B cell (primary cell): ENCODE data around the gene LSM12. TPM values are rescaled to one million over a fixed set of nuclear protein-coding genes. Genes with fewer than 3 reads are reported as not detected.

Experiments
- ATAC-seq: fragments of 200-7000 bp; cut with Tn5 transposase; one replicate; pipeline ENCODE4 v1.10.0; 2021; ENCODE audit warnings: low read depth, mild to moderate bottlenecking, moderate number of reproducible peaks, moderate library complexity
- CTCF ChIA-PET: fragments of 350-600 bp; sonication (Branson Sonifier 250); formaldehyde crosslinking; loops from one replicate; lab custom pipeline; 2021; ENCODE audit warnings: antibody characterized with exemption, inconsistent platforms; lab: Charles Lee
- POLR2A ChIA-PET: fragments of 350-600 bp; sonication (Branson Sonifier 250); formaldehyde crosslinking; loops from one replicate; lab custom pipeline; 2021; ENCODE audit warnings: antibody characterized with exemption; lab: Charles Lee
- DNase-seq: peaks from one replicate; pipeline ENCODE4 v3.0.0; 2013
- H2AFZ ChIP-seq: 2 replicates; pipeline ENCODE4 v1.6.1; 2012; ENCODE audit warnings: mild to moderate bottlenecking, low read depth, low read length; ENCODE audit not compliant: insufficient read depth, poor library complexity, severe bottlenecking
- H3K27ac ChIP-seq, 2 donors: 1 replicate in 1 of 2; 2 replicates in 1 of 2; pipeline ENCODE4 v1.5.1; 2012 to 2013; ENCODE audit warnings: low read length in 2 of 2, mild to moderate bottlenecking in 2 of 2, moderate library complexity in 1 of 2
- H3K27me3 ChIP-seq, 4 experiments: fragments of 200-600 bp in 1 of 4; sonication (generic) in 1 of 4; replicated peaks in 1 of 4; 1 replicate in 2 of 4; 2 replicates in 2 of 4; pipeline versions ENCODE4 v1.6.1 to v1.7.0; 2013 to 2016; ENCODE audit warnings: low read length in 3 of 4, mild to moderate bottlenecking in 2 of 4, mixed read lengths in 1 of 4, moderate library complexity in 1 of 4; ENCODE audit not compliant: insufficient read depth in 4 of 4, control insufficient read depth in 3 of 4; ENCODE audit errors: control extremely low read depth in 1 of 4
- H3K36me3 ChIP-seq, 2 experiments: replicated peaks in 1 of 2; 1 replicate in 1 of 2; 2 replicates in 1 of 2; pipeline versions ENCODE4 v1.6.1 to v1.7.1; 2013; ENCODE audit warnings: low read length in 1 of 2; ENCODE audit not compliant: insufficient read depth in 2 of 2, control insufficient read depth in 1 of 2; ENCODE audit errors: control extremely low read depth in 1 of 2, extremely low read depth in 1 of 2
- H3K4me1 ChIP-seq, 2 donors: fragments of 200-600 bp in 1 of 2; sonication (generic) in 1 of 2; 1 replicate in 1 of 2; 2 replicates in 1 of 2; pipeline versions ENCODE4 v1.5.1 to v1.6.1; 2013 to 2017; ENCODE audit warnings: low read length in 2 of 2; ENCODE audit not compliant: control insufficient read depth in 2 of 2, insufficient read depth in 2 of 2
- H3K4me2 ChIP-seq: replicated peaks from 2 replicates; pipeline ENCODE3; 2012; ENCODE audit warnings: mild to moderate bottlenecking, low read depth, low read length; ENCODE audit not compliant: poor library complexity, severe bottlenecking
- H3K4me3 ChIP-seq, 5 experiments: fragments of 200-600 bp in 1 of 5; sonication (generic) in 1 of 5; 1 replicate in 3 of 5; 2 replicates in 2 of 5; pipeline versions ENCODE4 v1.5.1 to v1.7.0; 2011 to 2016; ENCODE audit warnings: low read length in 4 of 5, mild to moderate bottlenecking in 4 of 5, low read depth in 2 of 5, control low read depth in 1 of 5, moderate library complexity in 1 of 5; ENCODE audit not compliant: insufficient read depth in 1 of 5; ENCODE audit errors: control extremely low read depth in 1 of 5, extremely low read depth in 1 of 5
- H3K79me2 ChIP-seq: fragments of 200-600 bp; sonication (generic); one replicate; pipeline ENCODE4 v1.6.0; 2016; ENCODE audit warnings: low read length; ENCODE audit not compliant: control insufficient read depth, insufficient read depth
- H3K9ac ChIP-seq: fragments of 200-600 bp; sonication (generic); 2 replicates; pipeline ENCODE4 v1.6.1; 2017; ENCODE audit warnings: mild to moderate bottlenecking, low read length, moderate library complexity
- H3K9me3 ChIP-seq, 3 donors: one replicate each; pipeline versions ENCODE4 v1.6.1 to v1.7.1; 2013; ENCODE audit warnings: low read length in 2 of 3; ENCODE audit not compliant: control insufficient read depth in 2 of 3, insufficient read depth in 1 of 3; ENCODE audit errors: control extremely low read depth in 1 of 3
- H4K20me1 ChIP-seq: 2 replicates; pipeline ENCODE4 v1.6.0; 2012; ENCODE audit warnings: mild to moderate bottlenecking, low read length; ENCODE audit not compliant: insufficient read depth, control insufficient read depth, poor library complexity, severe bottlenecking
- H3K27ac Mint-ChIP-seq: one replicate; pipeline ENCODE4 v1.8.0; 2021; ENCODE audit warnings: mixed read lengths
- H3K27me3 Mint-ChIP-seq: one replicate; pipeline ENCODE4 v1.8.0; 2021; ENCODE audit warnings: mixed read lengths
- H3K4me1 Mint-ChIP-seq: one replicate; pipeline ENCODE4 v1.8.0; 2021; ENCODE audit warnings: mixed read lengths
- H3K4me3 Mint-ChIP-seq: one replicate; pipeline ENCODE4 v1.8.0; 2021; ENCODE audit warnings: mixed read lengths
- H3K9me3 Mint-ChIP-seq: one replicate; pipeline ENCODE4 v1.8.0; 2022; ENCODE audit warnings: mixed read lengths; ENCODE audit not compliant: insufficient read depth
- EZH2 ChIP-seq: IDR thresholded peaks from 2 replicates; pipeline ENCODE4 v1.6.1; 2012; ENCODE audit warnings: borderline replicate concordance, low read depth, mild to moderate bottlenecking, moderate library complexity, low read length; ENCODE audit not compliant: insufficient read depth, poor library complexity, severe bottlenecking
- WGBS: methylation state at CpG from one replicate; pipeline ENCODE4 v1.1.5; 2013; ENCODE audit warnings: missing lambda C conversion rate; ENCODE audit not compliant: insufficient coverage; 5-methylcytosine and 5-hydroxymethylcytosine counted together
- intact Hi-C: fragments of 100-400 bp; cut with micrococcal nuclease; formaldehyde crosslinking; loops from one replicate; pipeline ENCODE4 v1.10.0; 2022
- polyA plus RNA-seq: library from polyadenylated mRNA; depleted of rRNA; stranded (reverse); fragments of >200 nt; gene quantifications from 2 replicates; pipeline ENCODE4 v1.2.3, GENCODE V29; 2012
- total RNA-seq, 2 donors: library from RNA; stranded (reverse); fragments of 120-200 nt in 1 of 2; gene quantifications; 1 replicate in 1 of 2; 2 replicates in 1 of 2; pipeline versions ENCODE4 v1.2.3 to v1.2.4, GENCODE V29; 2013 to 2022
- TF ChIP-seq, protein P1 (sequence below): fragments of 200-600 bp; IDR thresholded peaks from one replicate; pipeline ENCODE4 v1.8.0; 2022; ENCODE audit warnings: antibody characterized with exemption, mild to moderate bottlenecking

The LSM12 gene
- total and polyA plus RNA-seq, 2 donors (not counting 1 experiment from before 2014, with no cell fraction given): 16.8 to 31.2 TPM

DNA sequence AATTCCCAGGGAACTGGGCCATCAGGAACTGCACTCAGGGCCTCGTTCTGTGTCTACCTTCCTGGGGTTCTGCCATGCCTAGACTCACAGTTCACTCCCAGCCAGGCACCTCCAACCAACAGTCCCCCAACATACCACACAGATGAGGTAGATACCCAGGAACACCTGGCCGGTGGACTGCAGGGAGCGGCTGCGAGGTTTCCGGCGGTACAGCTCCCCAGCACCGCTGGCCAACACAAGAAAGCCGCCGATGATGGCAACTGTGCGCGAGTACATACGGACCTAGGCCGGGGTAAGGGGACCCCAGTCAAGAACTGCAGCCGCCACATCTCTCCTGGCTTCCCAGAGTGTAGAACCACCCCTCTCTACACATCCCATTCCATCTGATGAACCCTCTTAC lies 53.6 kb downstream of the LSM12 start:
- Mint-ChIP-seq H3K27ac (no peak overlapping the region), H3K4me1 (peaks cover 20% of the 10 kb centered on the region), H3K4me3 (peak overlapping the region; percentile 60), H3K9me3 (no peaks in the 10 kb centered on the region), H3K27me3 (no peaks in the 10 kb centered on the region)
- Histone ChIP-seq H3K9ac (no peak overlapping the region), H4K20me1 (no peaks in the 10 kb centered on the region), H3K9me3 (no peaks in the 10 kb centered on the region), H3K4me2 (no peak overlapping the region), H3K27me3 (no peaks in the 10 kb centered on the region), H3K27ac (no peak overlapping the region), H3K4me3 (no peak overlapping the region), H3K79me2 (peaks cover 34% of the 10 kb centered on the region), H3K4me1 (peaks cover 16 to 24% of the 10 kb centered on the region in 2 donors), H2AFZ (no peak overlapping the region), H3K36me3 (peaks cover 0 to 11% of the 10 kb centered on the region in 2 experiments)
- intact Hi-C loops: no loop called here
- TF ChIP-seq, protein P1, sequence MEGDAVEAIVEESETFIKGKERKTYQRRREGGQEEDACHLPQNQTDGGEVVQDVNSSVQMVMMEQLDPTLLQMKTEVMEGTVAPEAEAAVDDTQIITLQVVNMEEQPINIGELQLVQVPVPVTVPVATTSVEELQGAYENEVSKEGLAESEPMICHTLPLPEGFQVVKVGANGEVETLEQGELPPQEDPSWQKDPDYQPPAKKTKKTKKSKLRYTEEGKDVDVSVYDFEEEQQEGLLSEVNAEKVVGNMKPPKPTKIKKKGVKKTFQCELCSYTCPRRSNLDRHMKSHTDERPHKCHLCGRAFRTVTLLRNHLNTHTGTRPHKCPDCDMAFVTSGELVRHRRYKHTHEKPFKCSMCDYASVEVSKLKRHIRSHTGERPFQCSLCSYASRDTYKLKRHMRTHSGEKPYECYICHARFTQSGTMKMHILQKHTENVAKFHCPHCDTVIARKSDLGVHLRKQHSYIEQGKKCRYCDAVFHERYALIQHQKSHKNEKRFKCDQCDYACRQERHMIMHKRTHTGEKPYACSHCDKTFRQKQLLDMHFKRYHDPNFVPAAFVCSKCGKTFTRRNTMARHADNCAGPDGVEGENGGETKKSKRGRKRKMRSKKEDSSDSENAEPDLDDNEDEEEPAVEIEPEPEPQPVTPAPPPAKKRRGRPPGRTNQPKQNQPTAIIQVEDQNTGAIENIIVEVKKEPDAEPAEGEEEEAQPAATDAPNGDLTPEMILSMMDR: no peak
- no peak for TF ChIP-seq EZH2
- POLR2A ChIA-PET: no interaction called here
- WGBS: 97% methylated on average over 7 of the region's 14 CpGs
- CTCF ChIA-PET: no interaction called here
- ATAC-seq: no peak
- DNase-seq: no peak

- 93% methylated on average over 3 of the region's 3 CpGs for WGBS
- TF ChIP-seq, protein P1: no peak
- TF ChIP-seq EZH2: no peak
- intact Hi-C loops: no loop called here
- DNase-seq: no peak
- H3K79me2 ChIP-seq: peaks cover 34% of the 10 kb centered on the region
- H3K4me1 ChIP-seq: peaks cover 21 to 28% of the 10 kb centered on the region in 2 donors
- H3K9me3 Mint-ChIP-seq: no peaks in the 10 kb centered on the region
- H2AFZ ChIP-seq: no peak overlapping the region
- no peaks in the 10 kb centered on the region for H3K9me3 ChIP-seq
- no peak overlapping the region for H3K27ac ChIP-seq
- H3K27me3 Mint-ChIP-seq: no peaks in the 10 kb centered on the region
- POLR2A ChIA-PET: no interaction called here
- peaks cover 0 to 11% of the 10 kb centered on the region in 2 experiments for H3K36me3 ChIP-seq
- H3K4me3 ChIP-seq: no peak overlapping the region
- peaks cover 24% of the 10 kb centered on the region for H3K4me1 Mint-ChIP-seq
- ATAC-seq: no peak
- H3K27ac Mint-ChIP-seq: no peak overlapping the region
- H3K9ac ChIP-seq: no peak overlapping the region
- CTCF ChIA-PET: no interaction called here
- no peaks in the 10 kb centered on the region for H4K20me1 ChIP-seq
- no peak overlapping the region for H3K4me3 Mint-ChIP-seq
- H3K4me2 ChIP-seq: no peak overlapping the region
- H3K27me3 ChIP-seq: no peaks in the 10 kb centered on the region
These were observed 54.1 kb downstream of the LSM12 start for GRCh38 chr17:44012391-44012790.
